Dedifferentiated amniotic fluid mesenchymal stem cell (primary cell): ENCODE measurements around the gene CTTN.
"Not testable (repeated sequence)": the region's sequence is repeated elsewhere in the genome, so short reads cannot be mapped to it uniquely, and the experiment has no call there.

ENCODE experiments used
- DNase-seq: peaks from one replicate; pipeline ENCODE4 v3.0.0-alpha.2; 2016; ENCODE audit errors: extremely low spot score

The CTTN gene

DNA sequence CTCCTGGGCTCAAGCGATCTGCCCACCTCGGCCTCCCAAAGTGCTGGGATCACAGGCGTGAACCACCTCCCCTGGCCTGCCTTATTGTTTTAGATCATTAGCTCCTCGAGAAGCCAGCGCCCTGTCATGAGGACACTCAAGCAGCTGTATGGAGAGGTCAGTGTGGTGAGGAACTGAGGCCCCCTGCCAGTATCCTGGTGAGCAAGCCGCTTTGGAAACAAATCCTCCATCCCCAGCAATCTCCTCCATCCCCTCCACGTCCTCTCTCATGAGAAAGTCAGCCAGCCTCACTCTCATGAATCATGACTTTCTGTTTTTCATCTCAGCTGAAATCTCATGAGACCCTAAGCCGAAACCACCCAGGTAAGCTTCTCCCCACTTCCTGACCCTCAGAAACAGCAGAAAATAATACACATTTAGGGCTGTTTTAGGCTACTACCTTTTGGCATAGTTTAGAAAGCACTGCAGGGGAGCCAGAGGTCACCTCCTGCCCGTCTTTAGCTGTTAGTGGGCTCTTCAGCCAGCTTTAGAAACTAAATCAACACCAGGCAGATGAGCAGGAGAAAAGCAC is 56.0 kb downstream of the CTTN start:
- DNase-seq: no peak

DNA sequence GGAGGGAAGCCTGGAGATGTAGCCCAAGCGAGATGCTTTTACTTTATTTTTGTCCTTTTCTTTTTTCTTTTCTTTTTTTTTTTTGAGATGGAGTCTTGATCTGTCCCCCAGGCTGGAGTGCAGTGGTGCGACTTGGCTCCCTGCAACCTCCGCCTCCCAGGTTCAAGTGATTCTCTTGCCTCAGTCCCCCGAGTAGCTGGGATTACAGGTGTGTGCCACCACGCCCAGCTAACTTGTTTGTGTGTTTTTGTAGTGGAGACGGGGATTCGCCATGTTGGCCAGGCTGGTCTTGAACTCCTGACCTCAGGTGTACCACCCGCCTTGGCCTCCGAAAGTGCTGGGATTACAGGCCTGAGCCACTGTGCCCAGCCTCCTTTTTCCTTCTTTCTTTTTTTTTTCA is 56.5 kb downstream of the CTTN start:
- DNase-seq: not testable (repeated sequence)

DNA sequence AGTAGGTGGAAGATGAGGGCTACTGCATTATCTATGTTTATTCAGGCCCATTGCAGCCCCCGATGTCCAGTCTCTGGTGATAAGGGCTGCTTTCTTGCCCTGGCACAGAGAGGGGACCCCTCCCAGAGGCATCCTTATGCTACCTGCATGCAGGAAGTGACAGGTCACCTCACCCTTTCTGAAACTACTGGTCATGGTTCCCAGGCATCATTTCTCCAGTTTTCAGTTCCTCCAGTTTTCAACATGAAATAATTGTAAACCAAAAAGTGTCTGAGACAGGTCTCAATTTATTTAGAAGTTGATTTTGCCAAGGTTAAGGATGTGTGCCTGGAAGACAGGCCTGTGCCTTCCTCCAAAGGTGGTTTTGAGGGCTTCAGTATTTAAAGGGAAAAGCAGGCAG is 57.0 kb downstream of the CTTN start:
- no peak for DNase-seq

DNA sequence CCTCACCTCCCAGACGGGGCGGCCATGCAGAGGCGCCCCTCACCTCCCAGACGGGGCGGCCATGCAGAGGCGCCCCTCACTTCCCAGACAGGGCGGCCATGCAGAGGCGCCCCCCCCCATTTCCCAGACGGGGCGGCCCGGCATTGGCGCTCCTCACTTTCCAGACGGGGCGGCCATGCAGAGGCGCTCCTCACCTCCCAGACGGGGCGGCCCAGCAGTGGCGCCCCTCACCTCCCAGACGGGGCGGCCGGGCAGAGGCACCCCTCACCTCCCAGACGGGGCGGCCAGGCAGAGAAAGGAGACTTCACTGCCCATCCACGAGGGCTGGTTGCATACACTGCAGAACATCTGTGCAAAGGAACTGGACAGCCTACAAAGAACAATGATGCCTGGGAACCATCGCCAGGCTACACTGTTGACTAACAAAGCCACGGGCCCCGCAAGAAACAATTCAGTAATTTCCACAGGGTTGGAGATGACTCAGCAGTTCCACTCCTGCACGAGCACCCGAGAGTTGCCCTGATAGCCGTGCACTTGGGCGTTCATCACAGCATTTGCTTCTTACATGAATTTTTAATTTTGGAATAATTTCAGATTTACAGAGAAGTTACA is 58.7 kb downstream of the CTTN start:
- no peak for DNase-seq

DNA sequence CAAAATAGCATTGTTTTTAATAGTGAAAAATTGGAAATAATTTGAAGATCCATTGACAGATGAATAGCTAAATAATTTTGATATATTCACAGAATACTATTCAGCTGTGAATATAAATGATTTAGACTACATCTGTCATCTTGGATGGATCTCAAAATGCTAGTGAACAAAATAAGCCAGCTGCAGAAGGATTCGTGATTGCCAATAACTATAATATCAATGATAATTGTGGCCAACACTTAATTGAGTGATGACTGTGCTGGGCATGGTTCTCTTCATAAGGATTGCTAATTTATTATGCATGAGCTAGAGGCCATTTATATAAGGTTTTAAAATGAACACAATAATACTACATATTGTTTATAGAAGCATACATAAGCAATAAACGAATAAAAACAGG is 60.4 kb downstream of the CTTN start:
- no peak for DNase-seq

DNA sequence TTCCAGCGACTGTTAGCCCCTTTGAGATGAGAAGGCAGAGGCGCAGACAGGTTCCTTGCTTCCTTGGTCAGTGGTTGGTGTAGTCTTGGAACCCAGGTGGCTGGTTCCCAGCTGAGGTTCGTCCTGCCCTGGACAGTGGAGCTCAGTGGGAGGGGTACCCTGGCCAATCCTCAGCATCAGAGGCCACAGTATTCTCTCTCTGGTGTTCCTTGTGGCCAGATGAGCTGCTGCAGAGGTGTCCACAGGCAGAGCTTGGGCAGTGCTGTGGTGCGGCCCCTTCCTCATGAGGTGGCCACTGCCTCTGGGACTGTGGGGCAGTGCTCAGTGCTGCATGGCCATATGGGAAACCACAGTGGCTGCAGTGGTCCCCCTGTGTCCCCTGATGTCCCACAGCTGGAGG is 61.8 kb downstream of the CTTN start:
- DNase-seq: no peak

DNA sequence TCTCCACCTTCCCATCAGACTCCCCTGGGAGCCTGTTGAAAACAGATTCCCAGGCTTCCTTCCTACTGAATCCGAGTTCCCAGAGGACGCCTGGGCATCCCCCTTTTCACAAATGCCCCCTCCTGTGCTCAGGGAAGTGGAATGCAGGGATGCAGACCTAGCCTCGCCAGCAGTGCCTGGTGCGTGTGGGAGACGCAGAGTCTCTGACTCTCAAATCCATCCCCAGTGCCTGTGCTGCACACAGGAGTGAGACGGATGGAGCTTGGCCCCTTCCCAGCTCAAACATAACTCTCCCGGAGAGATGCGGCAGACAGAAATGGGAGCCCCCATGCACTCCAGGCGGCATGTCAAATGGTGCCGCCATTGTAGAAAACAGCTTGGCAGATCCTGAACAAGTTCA is 62.6 kb downstream of the CTTN start:
- DNase-seq: no peak

DNA sequence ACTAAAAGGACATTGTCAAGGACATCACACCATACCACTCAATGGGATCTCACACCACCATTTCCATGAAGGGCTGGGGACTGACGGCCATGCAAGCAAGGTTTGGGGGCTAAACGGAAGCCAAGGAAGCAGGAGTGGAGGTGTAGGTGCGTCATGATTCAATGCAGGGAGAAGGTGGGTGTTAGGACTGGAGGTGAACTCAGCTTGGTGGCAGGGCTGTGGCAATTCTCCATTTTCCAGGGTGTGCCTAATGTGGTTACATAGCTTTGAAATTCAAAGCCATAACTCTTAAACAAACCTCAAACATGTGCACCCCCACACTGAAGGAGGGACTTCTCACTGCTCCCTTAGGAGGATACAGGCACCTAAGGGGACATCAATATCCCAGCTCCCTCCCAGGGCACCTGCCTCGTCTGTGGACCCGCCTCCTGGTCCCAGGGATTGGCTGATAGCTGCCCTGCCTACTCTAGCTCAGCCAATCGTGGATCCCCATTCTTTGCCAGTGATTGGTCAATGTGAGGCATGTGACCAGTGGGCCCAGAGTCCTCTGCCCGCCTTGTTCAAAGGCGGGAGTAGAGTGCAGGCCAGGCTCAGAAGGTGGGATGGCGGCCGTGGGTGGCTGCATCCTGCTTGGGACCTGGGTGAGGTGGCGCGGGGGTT is 64.6 kb downstream of the CTTN start:
- DNase-seq: no peak

DNA sequence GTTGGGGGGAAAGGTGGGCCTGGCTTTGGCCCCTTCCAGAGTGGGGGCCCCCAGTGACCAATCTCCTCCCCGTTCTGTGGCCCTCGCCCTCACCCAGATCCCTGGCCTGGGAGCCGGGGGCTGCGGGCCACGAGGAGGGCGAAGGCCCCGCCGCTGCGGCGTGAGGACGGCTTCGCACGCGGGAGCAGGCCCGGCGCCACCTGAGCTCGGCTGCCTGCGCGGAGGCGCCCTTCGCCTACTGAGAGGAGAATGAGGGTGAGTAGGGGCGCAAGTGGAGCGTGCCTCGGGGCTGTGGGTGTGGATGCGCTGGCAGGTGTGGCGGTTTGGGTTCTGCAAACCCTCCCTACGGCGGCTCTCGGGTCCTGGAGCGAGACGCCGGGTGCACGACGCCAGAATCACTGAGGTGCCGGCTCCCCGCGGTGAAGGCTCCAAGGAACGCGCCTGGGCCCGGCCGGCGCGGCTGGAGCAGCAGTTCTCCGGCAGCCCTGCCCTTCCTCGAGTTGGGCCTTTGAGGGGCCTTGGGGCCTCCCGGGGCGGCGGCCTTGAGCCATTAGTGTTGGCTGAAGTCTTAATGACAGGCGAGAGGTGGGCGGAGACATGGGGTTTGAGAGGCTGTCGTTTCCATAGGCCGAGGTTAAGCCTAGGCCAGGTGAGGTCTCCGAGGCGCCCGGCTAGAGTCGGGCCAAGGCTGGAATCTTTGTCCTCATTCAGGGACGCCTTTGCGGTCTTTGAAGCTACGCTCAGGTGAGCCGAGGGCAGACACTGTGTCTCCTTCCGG is 65.3 kb downstream of the CTTN start:
- no peak for DNase-seq

DNA sequence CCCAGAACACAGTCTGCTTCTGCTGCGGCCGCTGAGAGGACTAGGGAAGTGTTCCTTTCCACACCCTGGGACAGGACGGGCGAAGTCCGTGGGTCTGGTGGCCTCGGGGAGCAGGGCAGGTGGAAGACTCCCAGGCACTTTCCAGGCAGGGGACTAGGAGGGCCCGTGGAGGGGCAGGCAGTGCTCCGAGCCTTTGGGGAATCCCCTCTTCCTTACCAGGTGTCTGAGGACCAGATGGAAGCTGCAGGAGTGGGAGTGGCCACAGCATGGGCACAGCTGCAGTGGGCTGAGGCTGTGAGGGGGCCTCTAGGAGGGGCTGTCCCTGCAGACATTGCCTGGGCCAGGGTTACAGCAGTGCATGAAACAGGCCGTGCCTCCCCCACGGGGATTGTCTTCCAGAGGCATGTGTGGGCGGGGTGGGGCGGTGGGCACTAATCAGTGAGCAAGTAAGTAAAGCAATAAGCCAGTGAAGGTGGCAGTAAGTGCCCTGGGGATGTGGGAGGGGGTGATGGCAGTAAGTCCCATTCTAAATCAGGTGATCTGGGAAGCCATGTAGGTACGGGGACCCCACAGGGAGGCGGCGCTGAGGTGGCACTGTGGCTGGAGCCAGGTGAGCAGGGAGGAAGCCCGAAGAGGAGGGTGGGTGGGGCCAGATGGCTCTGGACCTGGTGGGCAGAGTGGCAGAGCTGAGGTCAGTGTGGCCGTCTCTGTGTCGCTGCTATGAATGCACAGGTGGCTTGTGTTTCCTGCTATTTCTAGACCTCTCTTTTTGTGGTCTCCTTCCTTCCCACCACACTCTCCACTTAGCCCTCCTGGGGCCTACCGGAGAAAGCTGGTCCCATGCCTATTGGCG is 66.4 kb downstream of the CTTN start:
- DNase-seq: no peak

DNA sequence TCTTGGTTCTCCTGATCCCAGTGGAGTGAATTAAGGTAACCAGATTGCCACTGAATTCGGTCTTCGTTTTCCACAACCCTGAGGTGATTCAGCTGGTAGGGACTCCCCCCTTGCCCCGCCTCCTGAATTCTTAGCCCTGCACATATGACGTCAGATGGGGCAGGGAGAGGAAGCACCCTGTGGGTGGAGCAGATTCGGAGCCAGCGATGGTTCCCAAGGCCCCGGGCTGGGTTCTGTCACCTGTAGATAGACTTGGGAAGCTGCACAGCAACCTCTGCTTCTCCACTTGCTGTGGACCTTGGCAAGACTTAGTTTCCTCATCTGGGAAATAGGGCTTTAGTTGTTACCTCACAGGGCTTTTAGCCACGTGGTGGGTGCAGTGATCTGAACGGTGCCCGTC is 67.8 kb downstream of the CTTN start:
- DNase-seq: no peak

DNA sequence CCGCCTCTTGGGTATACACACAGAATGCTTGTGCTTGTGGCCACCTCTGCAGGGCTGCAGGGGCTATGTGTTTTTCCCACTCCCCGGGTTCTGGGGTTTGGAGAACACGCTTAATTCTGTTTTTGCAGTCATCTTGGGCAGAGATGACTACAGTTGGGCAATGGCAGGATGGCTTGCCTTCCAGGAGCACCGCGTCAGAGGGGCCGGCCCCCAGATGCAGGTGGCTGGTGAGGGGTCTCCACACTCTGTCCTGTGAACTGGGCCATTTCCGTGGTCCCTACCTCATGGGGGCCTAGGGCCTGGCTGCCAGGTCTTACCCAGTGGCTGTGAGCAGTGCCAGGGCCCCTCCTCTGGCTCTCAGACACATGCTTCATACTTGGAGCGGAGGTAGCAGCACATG is 68.3 kb downstream of the CTTN start:
- no peak for DNase-seq

DNA sequence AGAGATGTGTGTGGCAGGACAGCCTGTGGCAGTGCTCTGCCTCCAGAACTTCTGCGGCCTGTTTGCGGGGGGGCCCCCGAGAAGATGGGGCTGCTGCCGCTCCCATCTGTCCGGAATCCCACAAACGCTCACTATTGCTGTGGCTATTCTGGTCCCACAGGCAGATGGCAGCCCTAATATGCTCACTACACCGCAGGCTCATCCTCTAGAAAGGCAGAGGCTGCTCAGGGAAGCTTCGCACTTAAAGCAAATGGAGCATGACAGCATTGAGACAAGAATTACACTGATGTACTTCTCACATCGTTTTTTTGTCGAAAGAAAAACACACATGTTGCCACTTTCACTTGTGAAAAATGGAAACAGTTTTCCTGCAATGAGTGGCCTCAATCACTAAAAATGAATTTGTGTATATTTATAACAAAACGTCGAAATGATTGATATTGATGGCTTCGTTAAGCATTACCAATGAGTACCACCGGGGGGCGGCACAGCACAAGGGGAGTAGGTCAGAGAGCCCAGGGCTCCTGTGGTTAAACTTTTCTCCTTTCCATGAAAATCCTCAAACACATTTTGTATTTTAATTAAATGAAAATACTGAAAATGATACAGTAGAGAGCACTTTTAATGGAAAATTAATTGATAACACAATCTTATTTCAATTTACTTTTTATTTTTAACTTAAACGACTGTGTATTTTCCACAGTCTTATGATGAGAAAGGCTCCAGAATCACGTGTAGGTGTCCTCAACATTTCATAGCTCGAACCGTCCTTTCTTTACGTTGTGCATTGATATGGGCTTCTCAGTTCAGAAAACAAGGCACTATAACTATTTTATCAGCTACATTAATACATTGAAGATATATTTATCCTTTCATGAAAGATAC is 69.1 kb downstream of the CTTN start:
- peak; percentile 25 for DNase-seq

DNA sequence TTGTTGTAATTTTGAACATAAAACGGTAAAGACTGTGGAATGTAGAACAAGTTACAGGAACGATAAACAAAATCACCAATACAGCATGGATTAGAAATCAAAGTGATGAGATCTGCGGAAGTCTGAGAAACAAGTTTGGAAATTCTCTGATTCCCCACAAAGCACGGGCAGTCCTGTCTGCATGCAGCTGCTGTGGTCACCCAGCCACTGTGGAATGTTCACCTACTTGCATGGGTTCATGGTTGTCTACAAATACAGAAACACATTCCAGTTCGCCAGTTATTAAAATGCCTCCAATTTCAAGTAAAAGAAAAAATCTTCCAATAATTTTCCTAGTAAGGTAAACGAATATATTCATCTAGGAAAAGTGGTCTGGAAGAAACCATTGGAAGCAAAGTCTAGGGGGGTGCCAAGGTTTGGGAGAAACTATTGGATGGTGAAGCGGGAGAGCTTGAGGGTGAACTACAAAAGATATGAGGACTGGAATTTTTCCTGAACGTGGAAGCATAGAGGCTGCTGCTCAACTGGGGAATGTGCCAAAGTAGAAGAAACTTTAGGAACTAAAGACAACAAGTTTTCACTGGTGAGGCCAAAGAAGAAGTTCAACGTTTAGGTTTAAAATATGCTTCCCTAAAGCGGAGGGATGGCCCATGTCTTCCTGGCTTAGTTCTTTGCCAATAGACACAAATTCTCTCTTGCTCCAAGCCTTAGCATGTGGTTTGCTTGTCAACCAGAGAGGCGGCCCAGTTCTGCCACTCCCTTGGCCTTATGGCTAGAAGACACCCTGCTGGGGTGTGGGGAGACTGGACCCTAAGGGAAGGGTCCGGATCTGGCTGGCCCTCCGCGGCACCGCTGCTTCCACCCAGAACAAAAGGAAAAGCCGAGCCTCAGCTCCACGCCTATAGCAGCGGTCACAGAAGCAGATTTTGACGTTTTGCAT is 70.2 kb downstream of the CTTN start:
- no peak for DNase-seq

DNA sequence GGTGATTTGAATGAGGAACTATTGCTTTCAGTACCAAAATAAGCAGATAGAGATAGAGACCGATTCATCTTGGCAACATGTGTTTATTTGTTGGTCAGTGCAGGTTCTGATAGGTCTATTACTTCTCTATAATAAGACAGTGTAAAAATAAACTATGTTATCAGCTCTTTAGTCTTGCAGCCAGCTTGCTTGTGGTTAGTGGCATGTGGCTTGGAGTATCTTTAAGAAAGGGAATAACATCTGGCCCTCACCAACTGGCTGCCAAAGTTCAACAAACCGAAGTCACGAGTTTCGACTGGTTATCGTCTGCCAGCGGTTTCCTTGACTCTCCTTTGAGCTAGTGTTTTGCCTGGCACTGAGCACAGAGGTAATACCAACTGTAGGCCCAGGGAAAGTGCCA is 71.8 kb downstream of the CTTN start:
- DNase-seq: peak; percentile 51

DNA sequence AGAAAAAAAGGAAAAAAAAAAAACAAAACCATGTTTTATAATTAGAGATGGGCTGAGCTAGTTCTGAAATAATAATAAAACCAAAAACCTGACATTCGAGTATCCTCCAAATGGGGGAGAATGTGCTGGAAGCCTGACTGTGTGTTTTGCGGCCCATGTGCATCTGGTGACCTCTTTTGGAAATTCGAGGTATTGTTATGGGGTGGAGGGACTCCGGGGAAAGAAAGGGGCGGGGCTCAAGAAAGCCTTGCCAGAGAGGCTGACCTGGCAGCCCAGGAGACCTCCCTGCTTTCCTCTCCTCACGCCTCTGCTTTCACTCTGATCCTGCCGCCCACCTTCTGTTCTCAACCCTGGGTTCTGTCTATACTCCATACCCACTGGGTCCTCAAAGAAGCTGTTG is 72.9 kb downstream of the CTTN start:
- DNase-seq: no peak

DNA sequence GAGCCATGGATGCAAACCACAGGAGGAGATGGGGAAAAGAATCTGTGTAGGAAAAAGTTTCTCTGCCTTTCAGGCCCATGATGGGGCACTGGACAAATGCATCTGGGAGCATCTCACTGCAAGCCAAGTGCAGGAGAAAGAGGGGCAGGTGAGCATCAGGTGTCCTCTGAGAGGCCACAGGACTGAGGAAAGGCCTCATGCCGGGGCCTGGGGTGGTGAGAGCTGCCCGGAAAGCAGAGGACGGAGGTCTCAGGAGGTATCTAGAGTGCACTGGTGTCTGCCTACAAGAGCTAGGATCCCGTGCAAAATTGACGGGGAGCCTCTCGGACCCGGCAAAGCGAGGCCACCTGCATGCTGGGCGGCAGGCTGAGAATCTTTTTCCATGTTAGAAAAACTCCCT is 73.9 kb downstream of the CTTN start:
- no peak for DNase-seq

DNA sequence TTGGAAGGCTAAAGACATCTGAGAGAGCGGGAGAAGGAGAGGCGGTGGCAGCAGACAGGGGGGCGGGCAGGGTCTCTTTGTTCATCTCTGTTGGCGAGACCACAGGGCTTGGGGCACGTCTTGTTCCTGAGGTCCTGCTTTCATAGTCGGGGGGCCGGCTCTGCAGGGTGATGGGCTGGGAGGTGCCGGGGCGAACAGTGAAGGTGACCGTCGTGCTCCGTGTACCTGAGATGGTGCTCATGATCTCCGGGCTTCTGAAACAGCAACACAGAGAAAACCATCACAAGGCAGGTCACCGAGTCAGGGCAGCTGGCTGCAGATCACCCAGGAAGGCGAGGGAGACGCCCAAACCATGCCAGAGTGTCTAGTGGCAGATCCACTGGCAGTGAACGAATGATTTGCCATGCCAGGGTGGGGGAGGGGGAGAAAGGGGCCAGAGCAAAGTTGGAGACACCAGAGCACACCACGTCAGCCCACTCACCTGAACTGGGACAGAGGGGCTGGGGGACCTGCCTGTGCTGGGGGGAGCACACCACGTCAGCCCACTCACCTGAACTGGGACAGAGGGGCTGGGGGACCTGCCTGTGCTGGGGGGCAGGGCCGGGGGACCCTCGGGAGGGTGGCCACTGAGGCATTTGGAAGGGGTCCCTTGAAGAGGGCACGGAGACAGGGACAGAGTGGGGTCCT is 75.0 kb downstream of the CTTN start:
- no peak for DNase-seq
